Measurements from ENCODE around the gene SLC2A13.

DNA sequence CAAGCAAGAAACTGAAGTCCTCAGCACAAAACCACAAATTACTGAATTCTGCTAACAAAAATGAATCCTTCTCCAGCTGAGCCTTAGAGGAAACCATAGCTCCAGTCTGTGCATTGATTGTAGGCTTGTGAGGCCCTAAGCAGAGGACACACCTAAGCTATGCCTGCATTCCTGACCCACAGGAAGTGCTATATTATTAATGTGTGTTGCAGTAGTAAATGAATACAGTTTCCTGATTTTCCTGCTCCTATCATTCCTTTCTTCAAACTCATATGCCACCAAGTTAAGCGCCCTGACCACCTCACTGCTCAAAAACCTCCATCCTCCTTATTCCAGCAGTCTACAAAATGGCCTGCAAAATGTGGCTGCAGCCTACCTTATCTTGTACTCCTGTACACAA is 334.4 kb downstream of the SLC2A13 start:
- TF ChIP-seq CTCF (IDR thresholded peaks at IDR 0.05) (no peak), POLR2AphosphoS5 (IDR thresholded peaks at IDR 0.05) (no peak)

All from upper lobe of left lung (tissue), 4 donors.